ENCODE data around the gene EFTUD2. TPM values are rescaled to one million over a fixed set of nuclear protein-coding genes. Genes with fewer than 3 reads are reported as not detected.

EFTUD2 gene
- total RNA-seq, 1 experiment from 2014 or later = 150 TPM

DNA sequence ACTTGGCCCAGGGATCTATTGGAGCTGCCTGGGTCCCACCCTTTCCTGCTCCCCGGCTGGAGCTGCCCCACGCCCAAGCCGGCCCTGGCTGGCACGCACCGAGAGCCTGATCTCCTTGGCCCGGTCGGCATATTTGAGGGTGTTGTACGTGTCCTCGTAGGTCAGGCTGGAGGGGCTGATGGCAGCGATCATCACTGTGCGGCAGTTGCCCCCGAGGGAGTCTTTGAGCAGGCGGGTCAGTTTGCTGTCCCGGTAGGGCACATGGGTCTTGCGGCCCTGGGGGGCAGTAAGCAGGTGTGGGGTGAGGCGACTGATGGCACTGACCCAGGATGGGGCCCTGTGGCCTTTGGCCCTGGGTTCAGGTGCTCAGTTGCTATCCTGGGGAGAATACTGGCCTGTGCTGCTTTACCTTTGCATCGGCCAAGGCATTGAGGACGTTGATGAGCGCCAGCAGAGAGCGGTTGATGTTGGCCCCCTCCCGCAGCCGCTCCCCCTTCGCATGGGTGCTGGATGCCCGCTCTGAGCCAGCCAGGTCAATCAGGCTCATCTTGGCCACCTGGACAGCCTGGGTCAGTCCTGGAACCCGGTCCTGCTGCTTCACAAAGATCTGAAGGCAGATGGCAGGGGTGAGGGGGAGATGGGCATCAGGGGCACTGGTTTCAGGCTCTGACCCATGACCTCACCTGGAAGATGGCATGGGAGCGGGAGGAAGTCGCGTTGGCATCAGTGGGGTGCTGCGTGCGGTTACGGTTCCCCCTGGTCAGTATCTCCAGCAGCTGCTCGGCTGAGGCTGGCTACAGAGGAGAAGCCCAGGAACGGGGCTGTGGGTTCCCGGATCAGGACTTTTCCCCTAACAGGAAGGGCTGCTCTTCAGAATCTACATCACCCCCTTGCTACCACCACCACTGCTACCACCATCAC, 34.8 kb upstream of the EFTUD2 start:
- ChIA-PET RAD21 (ENCODE audit: low non-redundant PET in 1 of 2, low total read pairs in 2 of 2, uncharacterized antibody in 2 of 2, unreplicated experiment in 2 of 2) (no interaction called here), POLR2A (no interaction called here), CTCF (no interaction called here)
- H3K4me3 ChIP-seq (replicated peaks in 1 of 2; ENCODE audit: low read depth in 1 of 2, low read length in 2 of 2) = no peak overlapping the region
- no peak overlapping the region for H3K4me2 ChIP-seq (ENCODE audit: low read length)
- no peak overlapping the region; the same call in 1 of the 2 replicates for H3K27ac ChIP-seq (ENCODE audit: low read depth, low read length)
- no peaks in the 10 kb centered on the region for H3K27me3 ChIP-seq (ENCODE audit: insufficient read depth, low read length)
- H3K9me3 ChIP-seq (ENCODE audit: control insufficient read depth in 1 of 2, insufficient read depth in 1 of 2, low read depth in 1 of 2, low read length in 2 of 2) = 0 out of 4 replicates have a peak, but pooled peaks cover 0 to 4% of the 10 kb centered on the region in 2 experiments
- H4K20me1 ChIP-seq (ENCODE audit: insufficient read depth) = 0 out of 2 replicates have a peak, but pooled peaks cover 5% of the 10 kb centered on the region
- H3K9me2 ChIP-seq (ENCODE audit: insufficient read depth) = no peaks in the 10 kb centered on the region
- no peak overlapping the region for H3K9ac ChIP-seq (ENCODE audit: low read length)
- H3K36me3 ChIP-seq (ENCODE audit: control insufficient read depth in 1 of 2, insufficient read depth in 2 of 2, low read length in 2 of 2) = peaks cover 42 to 77% of the 10 kb centered on the region in 2 experiments
- TF ChIP-seq FOSL1 (IDR thresholded peaks at IDR 0.05; ENCODE audit: low read depth) (no peak), ELF1 (IDR thresholded peaks at IDR 0.05; ENCODE audit: borderline replicate concordance, low read depth) (no peak), POLR2AphosphoS5 (IDR thresholded peaks at IDR 0.05; ENCODE audit: low read depth, low read length) (no peak), CBX3 (IDR thresholded peaks at IDR 0.05; ENCODE audit: low read depth) (no peak), RAD21 (IDR thresholded peaks at IDR 0.05; ENCODE audit: low read depth) (no peak), MAX (IDR thresholded peaks at IDR 0.05) (no peak), ZNF274 (IDR thresholded peaks at IDR 0.05; ENCODE audit: low read depth, low read length) (no peak), JUND (IDR thresholded peaks at IDR 0.05) (no peak), EZH2 (IDR thresholded peaks at IDR 0.05) (no peak), ZFX (IDR thresholded peaks at IDR 0.05) (no peak), POLR2A (IDR thresholded peaks at IDR 0.05; ENCODE audit: borderline replicate concordance, extremely low read depth, insufficient read depth, insufficient read length) (no peak)
- no TSS peak for BruUV-seq (replicated peaks)
- H3K79me2 ChIP-seq (ENCODE audit: insufficient read depth, low read length) = peaks cover 41% of the 10 kb centered on the region
- no peak overlapping the region for H2AFZ ChIP-seq (ENCODE audit: low read depth, low read length, poor library complexity, severe bottlenecking)
- no peaks in the 10 kb centered on the region for H3K4me1 ChIP-seq (ENCODE audit: control insufficient read depth in 1 of 2, insufficient read depth in 2 of 2, low read length in 2 of 2)
- intact Hi-C loops (cut with micrococcal nuclease) = no loop called here
- no peak for ATAC-seq
- DNase-seq (ENCODE audit: low read depth, low spot score) = no peak

DNA sequence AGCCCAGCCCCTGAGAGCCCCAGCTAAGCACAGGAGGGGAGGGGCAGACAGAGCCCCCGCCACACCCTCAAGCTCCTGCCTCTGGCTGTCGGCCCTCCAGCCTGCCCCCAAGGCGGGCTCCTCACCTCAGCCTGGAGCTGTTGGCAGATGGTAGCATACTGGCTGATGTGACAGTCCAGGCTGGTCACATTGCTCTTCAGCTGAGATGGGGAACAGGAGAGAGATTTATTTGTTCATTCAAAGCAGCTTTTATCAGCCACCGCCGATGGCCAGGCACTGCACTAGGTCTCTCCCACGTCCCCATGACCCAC, 33.5 kb upstream of the EFTUD2 start:
- intact Hi-C loops (cut with micrococcal nuclease) = no loop called here
- CTCF ChIA-PET = no interaction called here
- no peak for TF ChIP-seq CTCF (IDR thresholded peaks at IDR 0.05 in 2 of 3, conservative IDR thresholded peaks at IDR 0.05 in 1 of 3; ENCODE audit: borderline replicate concordance in 1 of 3, insufficient read depth in 1 of 3, low read depth in 2 of 3, low read length in 2 of 3)
- TF ChIP-seq, protein P1, sequence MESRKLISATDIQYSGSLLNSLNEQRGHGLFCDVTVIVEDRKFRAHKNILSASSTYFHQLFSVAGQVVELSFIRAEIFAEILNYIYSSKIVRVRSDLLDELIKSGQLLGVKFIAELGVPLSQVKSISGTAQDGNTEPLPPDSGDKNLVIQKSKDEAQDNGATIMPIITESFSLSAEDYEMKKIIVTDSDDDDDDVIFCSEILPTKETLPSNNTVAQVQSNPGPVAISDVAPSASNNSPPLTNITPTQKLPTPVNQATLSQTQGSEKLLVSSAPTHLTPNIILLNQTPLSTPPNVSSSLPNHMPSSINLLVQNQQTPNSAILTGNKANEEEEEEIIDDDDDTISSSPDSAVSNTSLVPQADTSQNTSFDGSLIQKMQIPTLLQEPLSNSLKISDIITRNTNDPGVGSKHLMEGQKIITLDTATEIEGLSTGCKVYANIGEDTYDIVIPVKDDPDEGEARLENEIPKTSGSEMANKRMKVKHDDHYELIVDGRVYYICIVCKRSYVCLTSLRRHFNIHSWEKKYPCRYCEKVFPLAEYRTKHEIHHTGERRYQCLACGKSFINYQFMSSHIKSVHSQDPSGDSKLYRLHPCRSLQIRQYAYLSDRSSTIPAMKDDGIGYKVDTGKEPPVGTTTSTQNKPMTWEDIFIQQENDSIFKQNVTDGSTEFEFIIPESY (IDR thresholded peaks at IDR 0.05; ENCODE audit: extremely low read depth, insufficient replicate concordance, low read length) = no peak
- no peak for TF ChIP-seq SRF (IDR thresholded peaks at IDR 0.05; ENCODE audit: low read depth)
- no peak for TF ChIP-seq SP1 (IDR thresholded peaks at IDR 0.05; ENCODE audit: low read depth)
- TF ChIP-seq MAX (IDR thresholded peaks at IDR 0.05) = no peak
- no peak for TF ChIP-seq TCF7L2 (IDR thresholded peaks at IDR 0.05; ENCODE audit: borderline replicate concordance, extremely low read depth, insufficient read depth, insufficient read length)
- TF ChIP-seq FOSL1 (IDR thresholded peaks at IDR 0.05; ENCODE audit: low read depth) = no peak
- TF ChIP-seq ZNF274 (IDR thresholded peaks at IDR 0.05; ENCODE audit: low read depth, low read length) = no peak
- no peak for TF ChIP-seq EGR1 (IDR thresholded peaks at IDR 0.05; ENCODE audit: low read depth)

More for the DNA sequence above, 33.5 kb upstream of the EFTUD2 start:
- ChIA-PET RAD21 (ENCODE audit: low non-redundant PET in 1 of 2, low total read pairs in 2 of 2, uncharacterized antibody in 2 of 2, unreplicated experiment in 2 of 2) (no interaction called here), POLR2A (no interaction called here)
- H3K4me1 ChIP-seq (ENCODE audit: control insufficient read depth in 1 of 2, insufficient read depth in 2 of 2, low read length in 2 of 2) = no peaks in the 10 kb centered on the region
- no peak overlapping the region for H3K27ac ChIP-seq (ENCODE audit: low read depth, low read length)
- peaks cover 48 to 83% of the 10 kb centered on the region in 2 experiments for H3K36me3 ChIP-seq (ENCODE audit: control insufficient read depth in 1 of 2, insufficient read depth in 2 of 2, low read length in 2 of 2)
- H3K4me2 ChIP-seq (ENCODE audit: low read length) = no peak overlapping the region
- no TSS peak for BruUV-seq (replicated peaks)
- no peak for ATAC-seq
- no peaks in the 10 kb centered on the region for H3K9me2 ChIP-seq (ENCODE audit: insufficient read depth)
- no peaks in the 10 kb centered on the region for H3K27me3 ChIP-seq (ENCODE audit: insufficient read depth, low read length)
- H3K9ac ChIP-seq (ENCODE audit: low read length) = no peak overlapping the region
- H3K79me2 ChIP-seq (ENCODE audit: insufficient read depth, low read length) = peaks cover 27% of the 10 kb centered on the region
- H2AFZ ChIP-seq (ENCODE audit: low read depth, low read length, poor library complexity, severe bottlenecking) = no peak overlapping the region
- DNase-seq (ENCODE audit: low read depth, low spot score) = no peak
- H3K9me3 ChIP-seq (ENCODE audit: control insufficient read depth in 1 of 2, insufficient read depth in 1 of 2, low read depth in 1 of 2, low read length in 2 of 2) = no peaks in the 10 kb centered on the region
- no peak overlapping the region for H3K4me3 ChIP-seq (replicated peaks in 1 of 2; ENCODE audit: low read depth in 1 of 2, low read length in 2 of 2)
- H4K20me1 ChIP-seq (ENCODE audit: insufficient read depth) = 0 out of 2 replicates have a peak, but pooled peaks cover 5% of the 10 kb centered on the region
